ENCODE measurements around the gene GGT5. TPM values are rescaled to one million over a fixed set of nuclear protein-coding genes. Genes with fewer than 3 reads are reported as not detected.

The GGT5 gene
- total and polyA plus RNA-seq, 2 of the 13 experiments (the other 11 are each of a cell fraction or from before 2014, with no cell fraction given) = 0.69 to 3.1 TPM

DNA sequence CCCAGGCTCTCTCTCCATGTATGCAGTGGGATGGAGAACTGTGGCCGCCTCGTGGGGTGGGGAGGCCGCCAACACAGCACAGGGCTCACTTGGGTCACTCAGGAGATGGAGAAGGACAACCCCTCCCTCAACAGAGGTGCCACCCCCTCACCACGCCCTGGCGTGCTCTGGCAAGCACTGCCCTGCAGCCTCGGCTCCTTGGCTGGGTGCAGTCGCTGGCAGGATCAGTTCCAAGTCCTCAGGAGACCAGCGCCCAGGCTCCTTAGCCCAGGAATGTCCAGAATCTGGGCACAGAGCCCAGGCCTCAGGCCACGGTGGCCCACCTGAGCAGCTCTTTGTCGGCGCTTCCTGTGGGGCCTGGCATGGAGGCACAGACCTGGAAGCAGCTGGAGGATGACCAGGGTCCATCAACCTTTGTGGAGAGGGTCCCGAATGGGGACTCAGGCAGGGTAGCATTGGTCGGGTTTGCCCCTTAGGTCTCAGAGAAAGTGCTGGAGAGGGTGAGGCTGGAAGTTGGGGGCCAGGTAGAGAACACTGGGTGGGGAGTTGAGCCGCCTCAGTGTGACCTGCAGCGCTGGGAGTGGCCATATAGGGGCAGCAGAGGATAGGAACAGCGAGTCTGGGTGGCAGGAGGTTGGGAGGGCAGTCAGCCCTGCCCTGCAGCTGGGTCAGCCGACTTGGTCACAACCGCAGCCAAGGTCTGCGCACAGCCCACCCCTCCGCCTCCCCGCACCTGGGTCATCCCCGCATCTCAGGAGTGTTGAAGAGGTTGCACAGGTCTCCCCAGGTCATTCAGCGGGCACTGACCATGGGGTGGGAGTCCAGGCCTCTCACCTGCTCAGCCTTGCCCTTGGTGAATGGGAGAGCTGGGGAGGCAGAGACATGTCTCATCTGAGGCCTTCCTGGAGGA is 55.4 kb downstream of the GGT5 start (continued):
- TF ChIP-seq, protein P1, sequence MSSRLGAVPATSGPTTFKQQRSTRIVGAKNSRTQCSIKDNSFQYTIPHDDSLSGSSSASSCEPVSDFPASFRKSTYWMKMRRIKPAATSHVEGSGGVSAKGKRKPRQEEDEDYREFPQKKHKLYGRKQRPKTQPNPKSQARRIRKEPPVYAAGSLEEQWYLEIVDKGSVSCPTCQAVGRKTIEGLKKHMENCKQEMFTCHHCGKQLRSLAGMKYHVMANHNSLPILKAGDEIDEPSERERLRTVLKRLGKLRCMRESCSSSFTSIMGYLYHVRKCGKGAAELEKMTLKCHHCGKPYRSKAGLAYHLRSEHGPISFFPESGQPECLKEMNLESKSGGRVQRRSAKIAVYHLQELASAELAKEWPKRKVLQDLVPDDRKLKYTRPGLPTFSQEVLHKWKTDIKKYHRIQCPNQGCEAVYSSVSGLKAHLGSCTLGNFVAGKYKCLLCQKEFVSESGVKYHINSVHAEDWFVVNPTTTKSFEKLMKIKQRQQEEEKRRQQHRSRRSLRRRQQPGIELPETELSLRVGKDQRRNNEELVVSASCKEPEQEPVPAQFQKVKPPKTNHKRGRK (CRISPR knock-in tag; IDR thresholded peaks at IDR 0.05) = no peak
- TF ChIP-seq, protein P2, sequence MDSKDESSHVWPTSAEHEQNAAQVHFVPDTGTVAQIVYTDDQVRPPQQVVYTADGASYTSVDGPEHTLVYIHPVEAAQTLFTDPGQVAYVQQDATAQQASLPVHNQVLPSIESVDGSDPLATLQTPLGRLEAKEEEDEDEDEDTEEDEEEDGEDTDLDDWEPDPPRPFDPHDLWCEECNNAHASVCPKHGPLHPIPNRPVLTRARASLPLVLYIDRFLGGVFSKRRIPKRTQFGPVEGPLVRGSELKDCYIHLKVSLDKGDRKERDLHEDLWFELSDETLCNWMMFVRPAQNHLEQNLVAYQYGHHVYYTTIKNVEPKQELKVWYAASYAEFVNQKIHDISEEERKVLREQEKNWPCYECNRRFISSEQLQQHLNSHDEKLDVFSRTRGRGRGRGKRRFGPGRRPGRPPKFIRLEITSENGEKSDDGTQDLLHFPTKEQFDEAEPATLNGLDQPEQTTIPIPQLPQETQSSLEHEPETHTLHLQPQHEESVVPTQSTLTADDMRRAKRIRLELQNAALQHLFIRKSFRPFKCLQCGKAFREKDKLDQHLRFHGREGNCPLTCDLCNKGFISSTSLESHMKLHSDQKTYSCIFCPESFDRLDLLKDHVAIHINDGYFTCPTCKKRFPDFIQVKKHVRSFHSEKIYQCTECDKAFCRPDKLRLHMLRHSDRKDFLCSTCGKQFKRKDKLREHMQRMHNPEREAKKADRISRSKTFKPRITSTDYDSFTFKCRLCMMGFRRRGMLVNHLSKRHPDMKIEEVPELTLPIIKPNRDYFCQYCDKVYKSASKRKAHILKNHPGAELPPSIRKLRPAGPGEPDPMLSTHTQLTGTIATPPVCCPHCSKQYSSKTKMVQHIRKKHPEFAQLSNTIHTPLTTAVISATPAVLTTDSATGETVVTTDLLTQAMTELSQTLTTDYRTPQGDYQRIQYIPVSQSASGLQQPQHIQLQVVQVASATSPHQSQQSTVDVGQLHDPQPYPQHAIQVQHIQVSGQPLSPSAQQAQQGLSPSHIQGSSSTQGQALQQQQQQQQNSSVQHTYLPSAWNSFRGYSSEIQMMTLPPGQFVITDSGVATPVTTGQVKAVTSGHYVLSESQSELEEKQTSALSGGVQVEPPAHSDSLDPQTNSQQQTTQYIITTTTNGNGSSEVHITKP (CRISPR knock-in tag; IDR thresholded peaks at IDR 0.05; ENCODE audit: low read depth) = 0 out of 2 replicates have a peak, but pooled peaks have one; percentile 44
- TF ChIP-seq MAF1 (CRISPR knock-in tag; IDR thresholded peaks at IDR 0.05; ENCODE audit: borderline replicate concordance) (no peak), KLF9 (CRISPR knock-in tag; IDR thresholded peaks at IDR 0.05; ENCODE audit: low read depth) (no peak), MTF1 (CRISPR knock-in tag; IDR thresholded peaks at IDR 0.05) (no peak), ZNF160 (CRISPR knock-in tag; IDR thresholded peaks at IDR 0.05) (no peak), ZBTB20 (CRISPR knock-in tag; IDR thresholded peaks at IDR 0.05; ENCODE audit: borderline replicate concordance, low read depth) (no peak), ZNF782 (CRISPR knock-in tag; IDR thresholded peaks at IDR 0.05; ENCODE audit: borderline replicate concordance) (no peak), SOX6 (IDR thresholded peaks at IDR 0.05) (no peak), SOX6 (CRISPR knock-in tag; IDR thresholded peaks at IDR 0.05) (no peak), FOXA3 (CRISPR knock-in tag; IDR thresholded peaks at IDR 0.05) (no peak), ZNF629 (CRISPR knock-in tag; conservative IDR thresholded peaks at IDR 0.05) (no peak), ZNF652 (CRISPR knock-in tag; IDR thresholded peaks at IDR 0.05; ENCODE audit: borderline replicate concordance, low read depth) (no peak; the same call in 1 of the 2 replicates), KMT2B (CRISPR knock-in tag; IDR thresholded peaks at IDR 0.05) (0 out of 2 replicates have a peak, but pooled peaks have one; percentile 32), ZNF274 (CRISPR knock-in tag; IDR thresholded peaks at IDR 0.05) (0 out of 2 replicates have a peak, but pooled peaks have one; percentile 18), ATM (IDR thresholded peaks at IDR 0.05; ENCODE audit: borderline replicate concordance) (no peak), ZNF644 (CRISPR knock-in tag; IDR thresholded peaks at IDR 0.05; ENCODE audit: low read depth) (no peak), SIN3A (IDR thresholded peaks at IDR 0.05; ENCODE audit: borderline replicate concordance, low read depth, low read length) (no peak), MTERF4 (CRISPR knock-in tag; IDR thresholded peaks at IDR 0.05) (no peak; the same call in 1 of the 2 replicates), ZSCAN9 (CRISPR knock-in tag; IDR thresholded peaks at IDR 0.05; ENCODE audit: borderline replicate concordance) (no peak), ZNF747 (CRISPR knock-in tag; IDR thresholded peaks at IDR 0.05; ENCODE audit: borderline replicate concordance) (no peak)
- TF ChIP-seq, protein P3, sequence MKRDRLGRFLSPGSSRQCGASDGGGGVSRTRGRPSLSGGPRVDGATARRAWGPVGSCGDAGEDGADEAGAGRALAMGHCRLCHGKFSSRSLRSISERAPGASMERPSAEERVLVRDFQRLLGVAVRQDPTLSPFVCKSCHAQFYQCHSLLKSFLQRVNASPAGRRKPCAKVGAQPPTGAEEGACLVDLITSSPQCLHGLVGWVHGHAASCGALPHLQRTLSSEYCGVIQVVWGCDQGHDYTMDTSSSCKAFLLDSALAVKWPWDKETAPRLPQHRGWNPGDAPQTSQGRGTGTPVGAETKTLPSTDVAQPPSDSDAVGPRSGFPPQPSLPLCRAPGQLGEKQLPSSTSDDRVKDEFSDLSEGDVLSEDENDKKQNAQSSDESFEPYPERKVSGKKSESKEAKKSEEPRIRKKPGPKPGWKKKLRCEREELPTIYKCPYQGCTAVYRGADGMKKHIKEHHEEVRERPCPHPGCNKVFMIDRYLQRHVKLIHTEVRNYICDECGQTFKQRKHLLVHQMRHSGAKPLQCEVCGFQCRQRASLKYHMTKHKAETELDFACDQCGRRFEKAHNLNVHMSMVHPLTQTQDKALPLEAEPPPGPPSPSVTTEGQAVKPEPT (CRISPR knock-in tag; IDR thresholded peaks at IDR 0.05; ENCODE audit: low read depth) = no peak

Data from HepG2 (cell line).